H1 (cell line): ENCODE results near the gene CSE1L. TPM values are rescaled to one million over a fixed set of nuclear protein-coding genes. Genes with fewer than 3 reads are reported as not detected.

Source experiments
- ASH2L ChIP-seq: fragments of 200-600, 300-600 bp; sonication (generic); IDR thresholded peaks from one replicate; pipeline ENCODE4 v1.7.1; 2017; ENCODE audit warnings: low read length
- CBX8 ChIP-seq: fragments of 300-800, 300-1000 bp; sonication (generic); IDR thresholded peaks from 2 replicates; pipeline ENCODE4 v1.7.1; 2016; ENCODE audit warnings: low read depth, low read length, borderline replicate concordance
- HDAC6 ChIP-seq: IDR thresholded peaks from one replicate; pipeline ENCODE4 v1.7.1; 2012; ENCODE audit warnings: low read depth, mild to moderate bottlenecking, inconsistent platforms, low read length, moderate library complexity
- POU5F1 ChIP-seq: IDR thresholded peaks from 2 replicates; pipeline ENCODE4 v1.6.1; 2011; ENCODE audit warnings: low read depth, mild to moderate bottlenecking, low read length, moderate library complexity
- SP4 ChIP-seq: IDR thresholded peaks from 2 replicates; pipeline ENCODE4 v1.6.1; 2012; ENCODE audit warnings: low read length, inconsistent platforms
- polyA plus RNA-seq, 7 experiments: library from polyadenylated mRNA; depleted of rRNA in 3 of 7; stranded (reverse) in 5 of 7; unstranded in 2 of 7; fragments of >200 nt in 5 of 7; fragments of 200-250 nt in 2 of 7; gene quantifications; 1 replicate in 5 of 7; 2 replicates in 1 of 7; 4 replicates in 1 of 7; pipeline versions ENCODE4 v1.2.1 to v1.2.3, GENCODE V29; 2011 to 2013; ENCODE audit warnings: missing spikeins in 2 of 7, mixed read lengths in 2 of 7
- total RNA-seq: library from RNA; stranded (reverse); fragmentation: NEBNext Ultra II Directional; extraction: Animal tissue kit (Norgen Biotek cat#: 25700); gene quantifications from 2 replicates; pipeline ENCODE4 v1.2.1, GENCODE V29; 2021
- TF ChIP-seq, protein P1 (sequence below): fragments of 300-600 bp; sonication (generic); IDR thresholded peaks from 2 replicates; pipeline ENCODE4 v1.7.1; 2012; ENCODE audit warnings: low read length, moderate library complexity, mild to moderate bottlenecking, inconsistent platforms; ENCODE audit not compliant: insufficient replicate concordance

CSE1L gene
- total and polyA plus RNA-seq, 2 of the 8 experiments (the other 6 are each of a cell fraction or from before 2014, with no cell fraction given) = 94.1 to 269 TPM

DNA sequence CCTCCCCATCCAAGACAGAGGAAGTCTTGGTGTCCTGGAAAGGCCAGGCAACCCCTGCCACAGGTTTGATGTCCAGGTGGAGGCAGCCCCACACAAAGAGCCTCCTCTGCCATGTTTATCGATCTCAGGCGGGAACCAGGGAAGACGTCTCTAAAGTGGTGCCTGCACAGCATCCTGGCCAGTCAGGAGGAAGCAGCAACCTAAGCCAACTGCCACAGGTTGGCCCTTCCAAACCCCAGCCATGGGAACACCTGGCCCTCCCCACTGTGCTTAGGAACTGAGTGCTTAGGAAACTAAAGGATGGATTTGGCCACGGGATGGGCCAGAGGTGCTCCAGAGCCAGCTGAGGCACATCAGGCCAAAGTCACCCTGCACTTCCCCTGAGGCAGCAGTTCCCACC is 56.9 kb downstream of the CSE1L start (continued):
- TF ChIP-seq, protein P1, sequence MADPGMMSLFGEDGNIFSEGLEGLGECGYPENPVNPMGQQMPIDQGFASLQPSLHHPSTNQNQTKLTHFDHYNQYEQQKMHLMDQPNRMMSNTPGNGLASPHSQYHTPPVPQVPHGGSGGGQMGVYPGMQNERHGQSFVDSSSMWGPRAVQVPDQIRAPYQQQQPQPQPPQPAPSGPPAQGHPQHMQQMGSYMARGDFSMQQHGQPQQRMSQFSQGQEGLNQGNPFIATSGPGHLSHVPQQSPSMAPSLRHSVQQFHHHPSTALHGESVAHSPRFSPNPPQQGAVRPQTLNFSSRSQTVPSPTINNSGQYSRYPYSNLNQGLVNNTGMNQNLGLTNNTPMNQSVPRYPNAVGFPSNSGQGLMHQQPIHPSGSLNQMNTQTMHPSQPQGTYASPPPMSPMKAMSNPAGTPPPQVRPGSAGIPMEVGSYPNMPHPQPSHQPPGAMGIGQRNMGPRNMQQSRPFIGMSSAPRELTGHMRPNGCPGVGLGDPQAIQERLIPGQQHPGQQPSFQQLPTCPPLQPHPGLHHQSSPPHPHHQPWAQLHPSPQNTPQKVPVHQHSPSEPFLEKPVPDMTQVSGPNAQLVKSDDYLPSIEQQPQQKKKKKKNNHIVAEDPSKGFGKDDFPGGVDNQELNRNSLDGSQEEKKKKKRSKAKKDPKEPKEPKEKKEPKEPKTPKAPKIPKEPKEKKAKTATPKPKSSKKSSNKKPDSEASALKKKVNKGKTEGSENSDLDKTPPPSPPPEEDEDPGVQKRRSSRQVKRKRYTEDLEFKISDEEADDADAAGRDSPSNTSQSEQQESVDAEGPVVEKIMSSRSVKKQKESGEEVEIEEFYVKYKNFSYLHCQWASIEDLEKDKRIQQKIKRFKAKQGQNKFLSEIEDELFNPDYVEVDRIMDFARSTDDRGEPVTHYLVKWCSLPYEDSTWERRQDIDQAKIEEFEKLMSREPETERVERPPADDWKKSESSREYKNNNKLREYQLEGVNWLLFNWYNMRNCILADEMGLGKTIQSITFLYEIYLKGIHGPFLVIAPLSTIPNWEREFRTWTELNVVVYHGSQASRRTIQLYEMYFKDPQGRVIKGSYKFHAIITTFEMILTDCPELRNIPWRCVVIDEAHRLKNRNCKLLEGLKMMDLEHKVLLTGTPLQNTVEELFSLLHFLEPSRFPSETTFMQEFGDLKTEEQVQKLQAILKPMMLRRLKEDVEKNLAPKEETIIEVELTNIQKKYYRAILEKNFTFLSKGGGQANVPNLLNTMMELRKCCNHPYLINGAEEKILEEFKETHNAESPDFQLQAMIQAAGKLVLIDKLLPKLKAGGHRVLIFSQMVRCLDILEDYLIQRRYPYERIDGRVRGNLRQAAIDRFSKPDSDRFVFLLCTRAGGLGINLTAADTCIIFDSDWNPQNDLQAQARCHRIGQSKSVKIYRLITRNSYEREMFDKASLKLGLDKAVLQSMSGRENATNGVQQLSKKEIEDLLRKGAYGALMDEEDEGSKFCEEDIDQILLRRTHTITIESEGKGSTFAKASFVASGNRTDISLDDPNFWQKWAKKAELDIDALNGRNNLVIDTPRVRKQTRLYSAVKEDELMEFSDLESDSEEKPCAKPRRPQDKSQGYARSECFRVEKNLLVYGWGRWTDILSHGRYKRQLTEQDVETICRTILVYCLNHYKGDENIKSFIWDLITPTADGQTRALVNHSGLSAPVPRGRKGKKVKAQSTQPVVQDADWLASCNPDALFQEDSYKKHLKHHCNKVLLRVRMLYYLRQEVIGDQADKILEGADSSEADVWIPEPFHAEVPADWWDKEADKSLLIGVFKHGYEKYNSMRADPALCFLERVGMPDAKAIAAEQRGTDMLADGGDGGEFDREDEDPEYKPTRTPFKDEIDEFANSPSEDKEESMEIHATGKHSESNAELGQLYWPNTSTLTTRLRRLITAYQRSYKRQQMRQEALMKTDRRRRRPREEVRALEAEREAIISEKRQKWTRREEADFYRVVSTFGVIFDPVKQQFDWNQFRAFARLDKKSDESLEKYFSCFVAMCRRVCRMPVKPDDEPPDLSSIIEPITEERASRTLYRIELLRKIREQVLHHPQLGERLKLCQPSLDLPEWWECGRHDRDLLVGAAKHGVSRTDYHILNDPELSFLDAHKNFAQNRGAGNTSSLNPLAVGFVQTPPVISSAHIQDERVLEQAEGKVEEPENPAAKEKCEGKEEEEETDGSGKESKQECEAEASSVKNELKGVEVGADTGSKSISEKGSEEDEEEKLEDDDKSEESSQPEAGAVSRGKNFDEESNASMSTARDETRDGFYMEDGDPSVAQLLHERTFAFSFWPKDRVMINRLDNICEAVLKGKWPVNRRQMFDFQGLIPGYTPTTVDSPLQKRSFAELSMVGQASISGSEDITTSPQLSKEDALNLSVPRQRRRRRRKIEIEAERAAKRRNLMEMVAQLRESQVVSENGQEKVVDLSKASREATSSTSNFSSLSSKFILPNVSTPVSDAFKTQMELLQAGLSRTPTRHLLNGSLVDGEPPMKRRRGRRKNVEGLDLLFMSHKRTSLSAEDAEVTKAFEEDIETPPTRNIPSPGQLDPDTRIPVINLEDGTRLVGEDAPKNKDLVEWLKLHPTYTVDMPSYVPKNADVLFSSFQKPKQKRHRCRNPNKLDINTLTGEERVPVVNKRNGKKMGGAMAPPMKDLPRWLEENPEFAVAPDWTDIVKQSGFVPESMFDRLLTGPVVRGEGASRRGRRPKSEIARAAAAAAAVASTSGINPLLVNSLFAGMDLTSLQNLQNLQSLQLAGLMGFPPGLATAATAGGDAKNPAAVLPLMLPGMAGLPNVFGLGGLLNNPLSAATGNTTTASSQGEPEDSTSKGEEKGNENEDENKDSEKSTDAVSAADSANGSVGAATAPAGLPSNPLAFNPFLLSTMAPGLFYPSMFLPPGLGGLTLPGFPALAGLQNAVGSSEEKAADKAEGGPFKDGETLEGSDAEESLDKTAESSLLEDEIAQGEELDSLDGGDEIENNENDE = no peak
- TF ChIP-seq HDAC6 (no peak), CBX8 (no peak), SP4 (no peak), ASH2L (no peak), POU5F1 (no peak)
